IMR-90 (cell line): Measurements from ENCODE around the gene GBE1. TPM values are rescaled to one million over a fixed set of nuclear protein-coding genes. Genes with fewer than 3 reads are reported as not detected.

Source experiments
- ATAC-seq: fragments of 200-7000 bp; cut with Tn5 transposase; 2 replicates; pipeline ENCODE4 v1.9.1; 2020; ENCODE audit warnings: low read depth, mild to moderate bottlenecking, moderate library complexity
- BruUV-seq: library from RNA; stranded (reverse); fragments of 400-500 nt; replicated peaks from 2 replicates; lab custom pipeline; 2021; lab: Mats Ljungman, UMichigan
- CTCF ChIA-PET: fragments of 300-600 bp; formaldehyde crosslinking; extraction: SDS; loops from one replicate; lab custom pipeline; 2021; ENCODE audit warnings: antibody characterized with exemption; lab: Yijun Ruan, JAX
- POLR2A ChIA-PET: fragments of 300-600 bp; sonication (Branson Sonifier 250); formaldehyde crosslinking; loops from one replicate; lab custom pipeline; 2022; ENCODE audit warnings: antibody characterized with exemption; ENCODE audit not compliant: unreplicated experiment; lab: Charles Lee
- DNase-seq: peaks from one replicate; pipeline ENCODE4 v3.0.0; 2013
- H2AFZ ChIP-seq: replicated peaks from 2 replicates; pipeline ENCODE3; 2013; ENCODE audit warnings: low read length, mild to moderate bottlenecking; ENCODE audit not compliant: poor library complexity
- H2AK5ac ChIP-seq: 2 replicates; pipeline ENCODE4 v1.6.1; 2013; ENCODE audit warnings: low read depth, low read length, inconsistent platforms
- H2AK9ac ChIP-seq: replicated peaks from 2 replicates; pipeline ENCODE3; 2013; ENCODE audit warnings: mild to moderate bottlenecking, low read depth, low read length, moderate library complexity; ENCODE audit not compliant: poor library complexity
- H2BK120ac ChIP-seq: 2 replicates; pipeline ENCODE4 v1.6.1; 2013; ENCODE audit warnings: low read depth, low read length, inconsistent platforms
- H2BK15ac ChIP-seq: 3 replicates; pipeline ENCODE4 v1.6.1; 2013; ENCODE audit warnings: low read depth, low read length, inconsistent platforms
- H2BK20ac ChIP-seq: 2 replicates; pipeline ENCODE4 v1.6.1; 2013; ENCODE audit warnings: low read depth, mild to moderate bottlenecking, inconsistent platforms, low read length, moderate library complexity
- H2BK5ac ChIP-seq: 2 replicates; pipeline ENCODE4 v1.6.1; 2013; ENCODE audit warnings: mild to moderate bottlenecking, low read depth, low read length, inconsistent platforms; ENCODE audit not compliant: poor library complexity, severe bottlenecking
- H3K14ac ChIP-seq: replicated peaks from 2 replicates; pipeline ENCODE4 v1.6.1; 2013; ENCODE audit warnings: low read depth, low read length, inconsistent platforms
- H3K18ac ChIP-seq: 2 replicates; pipeline ENCODE4 v1.6.1; 2013; ENCODE audit warnings: low read depth, low read length, control low read depth
- H3K23ac ChIP-seq: 2 replicates; pipeline ENCODE4 v1.6.1; 2013; ENCODE audit warnings: low read depth, low read length, inconsistent platforms
- H3K27ac ChIP-seq: 2 replicates; pipeline ENCODE4 v1.5.1; 2013; ENCODE audit warnings: mild to moderate bottlenecking, control low read depth, low read length; ENCODE audit not compliant: insufficient read depth
- H3K27me3 ChIP-seq: 2 replicates; pipeline ENCODE4 v1.6.1; 2013; ENCODE audit warnings: low read length; ENCODE audit not compliant: control insufficient read depth, insufficient read depth
- H3K36me3 ChIP-seq: 2 replicates; pipeline ENCODE4 v1.6.1; 2013; ENCODE audit warnings: low read length, mixed read lengths; ENCODE audit not compliant: control insufficient read depth, insufficient read depth
- H3K4ac ChIP-seq: 2 replicates; pipeline ENCODE4 v1.6.1; 2013; ENCODE audit warnings: low read depth, low read length, inconsistent platforms
- H3K4me1 ChIP-seq: 2 replicates; pipeline ENCODE4 v1.6.1; 2013; ENCODE audit warnings: low read length, mixed read lengths; ENCODE audit not compliant: control insufficient read depth, insufficient read depth
- H3K4me2 ChIP-seq: 2 replicates; pipeline ENCODE4 v1.6.1; 2013; ENCODE audit warnings: low read depth, mild to moderate bottlenecking, control low read depth, low read length, moderate library complexity
- H3K4me3 ChIP-seq: 2 replicates; pipeline ENCODE4 v1.5.1; 2013; ENCODE audit warnings: low read depth, mild to moderate bottlenecking, control low read depth, low read length, moderate library complexity; ENCODE audit not compliant: insufficient read depth
- H3K56ac ChIP-seq: 2 replicates; pipeline ENCODE4 v1.6.1; 2013; ENCODE audit warnings: low read length, inconsistent platforms; ENCODE audit not compliant: insufficient read depth; ENCODE audit errors: extremely low read depth
- H3K79me1 ChIP-seq, 2 experiments: 2 replicates each; pipeline ENCODE4 v1.6.1; 2013; ENCODE audit warnings: low read length in 2 of 2, inconsistent platforms in 1 of 2, low read depth in 1 of 2
- H3K9ac ChIP-seq: 2 replicates; pipeline ENCODE4 v1.6.1; 2013; ENCODE audit warnings: low read depth, low read length, control low read depth
- H3K9me1 ChIP-seq: 2 replicates; pipeline ENCODE4 v1.6.1; 2013; ENCODE audit warnings: low read length, inconsistent platforms; ENCODE audit not compliant: insufficient read depth
- H3K9me3 ChIP-seq: 2 replicates; pipeline ENCODE4 v1.6.1; 2013; ENCODE audit warnings: low read length; ENCODE audit not compliant: control insufficient read depth, insufficient read depth
- H4K20me1 ChIP-seq: 2 replicates; pipeline ENCODE4 v1.6.1; 2013; ENCODE audit warnings: low read length, inconsistent platforms; ENCODE audit not compliant: insufficient read depth
- H4K5ac ChIP-seq: 2 replicates; pipeline ENCODE4 v1.6.1; 2013; ENCODE audit warnings: mild to moderate bottlenecking, low read depth, low read length, control low read depth
- H4K8ac ChIP-seq, 2 experiments: 2 replicates each; pipeline ENCODE4 v1.6.1; 2013; ENCODE audit warnings: low read depth in 2 of 2, low read length in 2 of 2, control low read depth in 1 of 2, inconsistent platforms in 1 of 2
- H4K91ac ChIP-seq: 2 replicates; pipeline ENCODE4 v1.6.1; 2013; ENCODE audit warnings: low read depth, low read length, inconsistent platforms; ENCODE audit not compliant: insufficient read depth
- BHLHE40 ChIP-seq: fragments of 150-350 bp; IDR thresholded peaks from 2 replicates; pipeline ENCODE4 v1.6.1; 2016; ENCODE audit warnings: mild to moderate bottlenecking, low read depth, low read length
- CEBPB ChIP-seq: IDR thresholded peaks from 2 replicates; pipeline ENCODE4 v1.6.1; 2012; ENCODE audit warnings: low read depth, low read length, improper control_type of control experiment
- CHD1 ChIP-seq: IDR thresholded peaks from 2 replicates; pipeline ENCODE4 v1.6.1; 2012; ENCODE audit warnings: low read depth, low read length, improper control_type of control experiment
- NFE2L2 ChIP-seq: fragments of 150-350 bp; IDR thresholded peaks from 2 replicates; pipeline ENCODE4 v1.6.1; 2016; ENCODE audit warnings: low read depth, mild to moderate bottlenecking, low read length
- POLR2A ChIP-seq: IDR thresholded peaks from 2 replicates; pipeline ENCODE4 v1.6.1; 2012; ENCODE audit warnings: mild to moderate bottlenecking, low read depth, low read length
- RAD21 ChIP-seq: IDR thresholded peaks from 2 replicates; pipeline ENCODE4 v1.6.1; 2012; ENCODE audit warnings: low read length, improper control_type of control experiment
- SMC3 ChIP-seq: fragments of 150-350 bp; IDR thresholded peaks from 2 replicates; pipeline ENCODE4 v1.6.1; 2016; ENCODE audit warnings: low read depth, mild to moderate bottlenecking, antibody characterized with exemption, low read length, moderate library complexity
- WGBS, 2 experiments: methylation state at CpG; one replicate each; pipeline versions ENCODE4 v1.1.5 to v1.1.7; 2013; ENCODE audit warnings: missing lambda C conversion rate in 2 of 2; ENCODE audit not compliant: insufficient read length in 1 of 2; ENCODE audit errors: extremely low coverage in 2 of 2; 5-methylcytosine and 5-hydroxymethylcytosine counted together
- dilution Hi-C: fragments of 300-500 bp; cut with HindIII; formaldehyde crosslinking; loops from one replicate; pipeline ENCODE4 v1.14.3; 2018; ENCODE audit warnings: low sequenced_read_pairs; ENCODE audit not compliant: unreplicated experiment
- in situ Hi-C: fragments of 300-500 bp; cut with MboI; formaldehyde crosslinking; loops from 3 replicates; pipeline ENCODE4 v1.14.3; 2019; ENCODE audit warnings: low sequenced_read_pairs, inconsistent platforms, mixed read lengths
- intact Hi-C: fragments of 100-400 bp; cut with micrococcal nuclease; formaldehyde crosslinking; loops from 2 replicates; pipeline ENCODE4 v1.10.0; 2022
- polyA plus RNA-seq, 3 experiments: library from polyadenylated mRNA; depleted of rRNA; stranded (reverse); fragments of >200 nt; gene quantifications; 2 replicates each; pipeline ENCODE4 v1.2.3, GENCODE V29; 2012; ENCODE audit warnings: low replicate concordance in 1 of 3
- total RNA-seq: library from RNA; depleted of rRNA; stranded (reverse); fragments of >200 nt; gene quantifications from 2 replicates; pipeline ENCODE4 v1.2.3, GENCODE V29; 2012

The GBE1 gene
- total and polyA plus RNA-seq, 2 of the 4 experiments (the other 2 are of a cell fraction): 36.7 to 90.3 TPM

DNA sequence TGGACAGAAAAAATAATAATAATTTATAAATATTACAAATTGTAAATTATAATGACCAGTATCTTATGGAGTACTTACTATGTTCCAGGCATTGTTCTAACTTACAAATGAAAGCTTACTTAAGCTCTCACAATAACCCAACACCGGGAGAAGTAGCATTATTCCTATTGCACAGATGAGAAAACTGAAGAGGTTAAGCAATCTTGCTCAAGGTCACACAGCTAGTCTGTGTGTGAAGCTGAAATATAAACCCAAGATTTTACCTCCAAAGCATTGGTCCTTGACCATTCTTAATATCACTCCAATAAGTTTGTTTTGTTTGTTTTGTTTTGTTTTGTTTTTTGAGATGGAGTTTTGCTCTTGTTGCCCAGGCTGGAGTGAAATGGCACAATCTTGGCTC lies 43.1 kb downstream of the GBE1 start (continued):
- no peak for TF ChIP-seq SMC3
- TF ChIP-seq RAD21: no peak
- no peak for TF ChIP-seq CHD1

DNA sequence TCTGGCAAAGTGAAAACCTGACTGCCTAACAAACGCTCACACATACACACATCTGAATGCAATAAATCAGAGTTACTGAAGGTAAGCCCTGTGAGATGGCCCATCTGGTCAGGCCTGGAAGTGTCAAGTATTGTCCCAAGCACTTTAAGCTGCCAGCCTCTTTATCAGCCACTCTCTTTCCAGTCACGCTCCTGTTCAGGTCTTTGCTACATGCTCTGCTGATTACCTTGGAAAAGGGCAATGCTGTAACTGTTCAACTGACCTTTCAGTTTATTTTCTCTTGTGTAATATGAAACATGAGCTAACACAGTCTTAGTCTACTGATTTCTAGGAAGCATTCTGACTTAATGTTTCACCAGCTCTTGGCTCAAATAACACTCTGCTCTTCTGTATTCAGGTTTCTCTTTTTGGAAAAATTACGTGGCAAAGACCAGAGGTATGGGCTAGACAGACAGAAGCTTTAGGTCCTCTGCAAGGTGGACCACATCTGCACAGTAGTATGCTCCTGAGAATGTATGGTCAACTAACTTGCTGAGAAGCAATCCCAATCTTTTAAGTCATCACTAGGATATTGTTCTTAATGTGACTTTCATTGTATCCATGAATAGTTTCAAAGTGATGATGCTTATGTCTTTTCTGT lies 44.5 kb downstream of the GBE1 start:
- peak; percentile 92 for ATAC-seq

More for the DNA sequence above, 44.5 kb downstream of the GBE1 start:
- dilution Hi-C loops: no loop called here
- ChIA-PET CTCF (interaction anchor here (0.6 to 1.4 kb wide), 2 partner anchors 38 kb away, joined by 3 to 4 read pairs; no protein-coding TSS in a partner anchor), POLR2A (interaction anchor here (0.7 kb wide), 1 partner anchor 12 kb away, joined by 3 read pairs; no protein-coding TSS in a partner anchor)
- H2BK15ac ChIP-seq: no peak overlapping the region; the same call in 2 of the 3 replicates
- no peak overlapping the region for H2AK9ac ChIP-seq
- DNase-seq: peak; percentile 83
- peaks cover 3% of the 10 kb centered on the region; the same call in 1 of the 2 replicates for H4K20me1 ChIP-seq
- H3K9ac ChIP-seq: no peak overlapping the region
- H3K18ac ChIP-seq: peak overlapping the region; percentile 48; the same call in 1 of the 2 replicates
- 0 out of 2 replicates have a peak, but pooled peaks cover 2% of the 10 kb centered on the region for H3K9me3 ChIP-seq
- peak overlapping the region; percentile 91 for H3K4me2 ChIP-seq
- H3K14ac ChIP-seq: peak overlapping the region; percentile 39; the same call in 1 of the 2 replicates
- in situ Hi-C loops: no loop called here
- H4K91ac ChIP-seq: peak overlapping the region; percentile 1; the same call in 1 of the 2 replicates
- 0 out of 2 replicates have a peak overlapping the region, but pooled peaks have one; percentile 22 for H3K23ac ChIP-seq
- peak overlapping the region; percentile 27; the same call in 1 of the 2 replicates for H4K5ac ChIP-seq
- peak overlapping the region in 1 of 2 experiments; percentile 20; a peak in 1 of 4 replicates for H4K8ac ChIP-seq
- peaks cover 10 to 38% of the 10 kb centered on the region in 2 experiments for H3K79me1 ChIP-seq
- H3K27me3 ChIP-seq: no peaks in the 10 kb centered on the region
- 0 out of 2 replicates have a peak overlapping the region, but pooled peaks have one; percentile 16 for H3K4ac ChIP-seq
- no peak overlapping the region for H3K56ac ChIP-seq
- H3K9me1 ChIP-seq: peaks cover 6% of the 10 kb centered on the region
- H3K4me1 ChIP-seq: 0 out of 2 replicates have a peak, but pooled peaks cover 3% of the 10 kb centered on the region
- WGBS, 2 experiments: no CpG with 5 or more reads among the region's 3 CpGs
- peak overlapping the region; percentile 50 for H2BK20ac ChIP-seq
- BruUV-seq: no TSS peak
- H2AK5ac ChIP-seq: 0 out of 2 replicates have a peak overlapping the region, but pooled peaks have one; percentile 10
- peaks cover 3% of the 10 kb centered on the region; the same call in 1 of the 2 replicates for H3K36me3 ChIP-seq
- peak overlapping the region; percentile 61 for H2BK5ac ChIP-seq
- peak overlapping the region; percentile 14; the same call in 1 of the 2 replicates for H3K4me3 ChIP-seq
- intact Hi-C loops: no loop called here
- H2AFZ ChIP-seq: peak overlapping the region; percentile 38
- H2BK120ac ChIP-seq: peak overlapping the region; percentile 22
- peak overlapping the region; percentile 60; the same call in 1 of the 2 replicates for H3K27ac ChIP-seq
- no peak for TF ChIP-seq CHD1
- no peak for TF ChIP-seq RAD21
- TF ChIP-seq CEBPB: peak; percentile 80
- TF ChIP-seq BHLHE40: no peak; the same call in 1 of the 2 replicates
- TF ChIP-seq POLR2A: no peak
- no peak for TF ChIP-seq NFE2L2
